ENCODE results near the gene AVP. TPM values are rescaled to one million over a fixed set of nuclear protein-coding genes. Genes with fewer than 3 reads are reported as not detected.
A peak's percentile ranks its signal among the peaks of the same experiment; 100 is the strongest.

The AVP gene
- total RNA-seq, 1 experiment from 2014 or later, result not detected

DNA sequence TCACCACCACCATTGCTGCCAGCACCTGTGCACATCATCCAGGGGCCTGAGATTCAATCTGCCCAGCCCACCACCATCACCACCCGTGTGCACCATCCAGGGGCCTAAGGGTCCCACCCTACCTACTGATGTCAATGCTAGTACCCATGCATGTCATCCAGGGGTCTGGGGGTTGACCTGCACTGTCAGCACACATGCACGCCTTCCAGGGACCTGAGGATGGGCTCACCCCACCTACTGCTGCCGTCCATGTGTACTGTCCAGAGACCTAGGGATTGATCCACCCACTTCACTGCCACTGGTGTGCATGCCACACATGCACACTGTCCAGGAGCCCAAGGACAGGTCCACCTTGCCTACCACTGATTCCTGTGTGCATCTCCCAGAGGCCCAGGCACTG lies 25.0 kb downstream of the AVP start:
- no peak for DNase-seq
- Mint-ChIP-seq H3K4me1 (ENCODE audit: low read depth, unreplicated experiment) (no peaks in the 10 kb centered on the region), H3K27me3 (ENCODE audit: unreplicated experiment) (no peaks in the 10 kb centered on the region), H3K4me3 (ENCODE audit: low read depth, unreplicated experiment) (no peak overlapping the region), H3K36me3 (ENCODE audit: insufficient read depth, unreplicated experiment) (no peaks in the 10 kb centered on the region), H3K27ac (ENCODE audit: unreplicated experiment) (no peak overlapping the region), H3K9me3 (ENCODE audit: low read depth, unreplicated experiment) (no peaks in the 10 kb centered on the region)
- CTCF ChIA-PET, result no interaction called here
- BruUV-seq (replicated peaks), result no TSS peak
- TF ChIP-seq, protein P1, sequence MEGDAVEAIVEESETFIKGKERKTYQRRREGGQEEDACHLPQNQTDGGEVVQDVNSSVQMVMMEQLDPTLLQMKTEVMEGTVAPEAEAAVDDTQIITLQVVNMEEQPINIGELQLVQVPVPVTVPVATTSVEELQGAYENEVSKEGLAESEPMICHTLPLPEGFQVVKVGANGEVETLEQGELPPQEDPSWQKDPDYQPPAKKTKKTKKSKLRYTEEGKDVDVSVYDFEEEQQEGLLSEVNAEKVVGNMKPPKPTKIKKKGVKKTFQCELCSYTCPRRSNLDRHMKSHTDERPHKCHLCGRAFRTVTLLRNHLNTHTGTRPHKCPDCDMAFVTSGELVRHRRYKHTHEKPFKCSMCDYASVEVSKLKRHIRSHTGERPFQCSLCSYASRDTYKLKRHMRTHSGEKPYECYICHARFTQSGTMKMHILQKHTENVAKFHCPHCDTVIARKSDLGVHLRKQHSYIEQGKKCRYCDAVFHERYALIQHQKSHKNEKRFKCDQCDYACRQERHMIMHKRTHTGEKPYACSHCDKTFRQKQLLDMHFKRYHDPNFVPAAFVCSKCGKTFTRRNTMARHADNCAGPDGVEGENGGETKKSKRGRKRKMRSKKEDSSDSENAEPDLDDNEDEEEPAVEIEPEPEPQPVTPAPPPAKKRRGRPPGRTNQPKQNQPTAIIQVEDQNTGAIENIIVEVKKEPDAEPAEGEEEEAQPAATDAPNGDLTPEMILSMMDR (IDR thresholded peaks at IDR 0.05; ENCODE audit: unreplicated experiment), result no peak
- intact Hi-C loops (cut with micrococcal nuclease; ENCODE audit: unreplicated experiment), result no loop called here

GRCh38 chr20:3051385-3052019 lies 33.0 kb downstream of the AVP start:
- CTCF ChIA-PET, result no interaction called here
- DNase-seq, result no peak
- no TSS peak for BruUV-seq (replicated peaks)
- H3K9me3 Mint-ChIP-seq (ENCODE audit: low read depth, unreplicated experiment), result no peaks in the 10 kb centered on the region
- H3K4me1 Mint-ChIP-seq (ENCODE audit: low read depth, unreplicated experiment), result peaks cover 7% of the 10 kb centered on the region
- H3K27me3 Mint-ChIP-seq (ENCODE audit: unreplicated experiment), result no peaks in the 10 kb centered on the region
- no peak overlapping the region for H3K27ac Mint-ChIP-seq (ENCODE audit: unreplicated experiment)
- TF ChIP-seq, protein P1 (IDR thresholded peaks at IDR 0.05; ENCODE audit: unreplicated experiment), result no peak
- H3K4me3 Mint-ChIP-seq (ENCODE audit: low read depth, unreplicated experiment), result no peak overlapping the region
- peaks cover 9% of the 10 kb centered on the region for H3K36me3 Mint-ChIP-seq (ENCODE audit: insufficient read depth, unreplicated experiment)
- intact Hi-C loops (cut with micrococcal nuclease; ENCODE audit: unreplicated experiment), result loop anchor here (5.0 kb wide), 1 partner anchor 66 kb away; no protein-coding TSS in a partner anchor

DNA sequence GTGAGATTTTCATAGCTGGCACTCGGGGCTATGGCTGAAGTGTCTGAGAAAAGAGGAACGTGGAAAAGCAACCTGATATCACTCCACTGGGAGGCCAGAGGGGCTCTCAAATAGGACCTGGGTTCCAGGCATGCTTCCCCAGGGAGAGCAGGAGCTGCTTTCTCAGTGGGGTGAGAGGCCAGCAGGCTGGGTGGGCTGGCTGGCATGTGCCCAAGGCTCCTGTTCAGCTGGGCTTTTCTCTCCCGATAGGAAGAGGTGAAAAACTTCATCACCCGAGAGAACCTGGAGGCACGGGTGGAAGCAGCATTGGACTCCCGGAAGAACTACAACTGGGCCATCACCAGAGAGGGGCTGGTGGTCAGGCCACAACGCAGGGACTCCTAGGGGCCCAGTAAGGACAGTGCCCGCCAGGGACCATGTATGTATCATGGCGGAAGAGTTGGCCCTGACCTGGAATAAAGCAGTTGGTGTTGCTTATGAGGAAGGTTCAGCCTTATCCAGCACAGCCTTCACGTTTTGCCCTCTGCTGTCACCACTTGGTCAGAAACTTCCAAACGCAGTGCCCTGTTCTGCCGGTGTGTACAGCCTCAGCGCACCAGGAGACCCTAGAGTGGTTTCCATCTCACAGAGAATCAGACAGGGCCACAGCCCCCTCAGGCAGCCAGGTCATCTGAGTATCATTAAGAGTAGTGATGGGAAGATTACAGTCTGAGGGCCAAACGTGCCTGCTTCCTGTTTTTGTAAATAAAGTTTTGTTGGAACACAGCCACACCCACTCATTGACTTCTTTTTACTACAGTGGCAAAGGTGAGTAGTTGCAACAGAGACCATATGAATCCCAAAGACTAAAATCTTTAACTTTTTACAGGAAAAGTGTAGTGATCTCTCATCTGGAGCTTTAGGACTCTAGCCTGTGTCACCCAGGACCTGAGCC lies 36.8 kb downstream of the AVP start:
- intact Hi-C loops (cut with micrococcal nuclease; ENCODE audit: unreplicated experiment), result no loop called here
- peaks cover 14% of the 10 kb centered on the region for H3K4me1 Mint-ChIP-seq (ENCODE audit: low read depth, unreplicated experiment)
- no peaks in the 10 kb centered on the region for H3K9me3 Mint-ChIP-seq (ENCODE audit: low read depth, unreplicated experiment)
- H3K36me3 Mint-ChIP-seq (ENCODE audit: insufficient read depth, unreplicated experiment), result peaks cover 25% of the 10 kb centered on the region
- CTCF ChIA-PET, result no interaction called here
- H3K27me3 Mint-ChIP-seq (ENCODE audit: unreplicated experiment), result no peaks in the 10 kb centered on the region
- TF ChIP-seq, protein P1 (IDR thresholded peaks at IDR 0.05; ENCODE audit: unreplicated experiment), result no peak
- TSS peak; percentile 49 for BruUV-seq (replicated peaks)
- no peak overlapping the region for H3K27ac Mint-ChIP-seq (ENCODE audit: unreplicated experiment)
- H3K4me3 Mint-ChIP-seq (ENCODE audit: low read depth, unreplicated experiment), result peak overlapping the region; percentile 97
- no peak for DNase-seq

GRCh38 chr20:3046677-3047462 lies 37.7 kb downstream of the AVP start:
- no TSS peak for BruUV-seq (replicated peaks)
- peak; percentile 24 for DNase-seq
- TF ChIP-seq, protein P1 (IDR thresholded peaks at IDR 0.05; ENCODE audit: unreplicated experiment), result no peak
- CTCF ChIA-PET, result no interaction called here
- Mint-ChIP-seq H3K27me3 (ENCODE audit: unreplicated experiment) (no peaks in the 10 kb centered on the region), H3K27ac (ENCODE audit: unreplicated experiment) (no peak overlapping the region), H3K4me1 (ENCODE audit: low read depth, unreplicated experiment) (peaks cover 14% of the 10 kb centered on the region), H3K9me3 (ENCODE audit: low read depth, unreplicated experiment) (no peaks in the 10 kb centered on the region), H3K36me3 (ENCODE audit: insufficient read depth, unreplicated experiment) (peaks cover 25% of the 10 kb centered on the region), H3K4me3 (ENCODE audit: low read depth, unreplicated experiment) (peak overlapping the region; percentile 97)
- intact Hi-C loops (cut with micrococcal nuclease; ENCODE audit: unreplicated experiment), result no loop called here
